GM11168 (cell line): ENCODE measurements around the gene NEDD4L.
"Not testable (repeated sequence)": the region's sequence is repeated elsewhere in the genome, so short reads cannot be mapped to it uniquely, and the experiment has no call there.

Experiments
- in situ Hi-C: fragments of 300-500 bp; cut with MboI; formaldehyde crosslinking; loops from one replicate; pipeline ENCODE4 v1.12.0; 2022; ENCODE audit warnings: low sequenced_read_pairs; ENCODE audit not compliant: unreplicated experiment

Gene NEDD4L

GRCh38 chr18:58373481-58373880 lies 329.5 kb downstream of the NEDD4L start:
- in situ Hi-C loops: no loop called here

GRCh38 chr18:58375051-58375450 lies 331.0 kb downstream of the NEDD4L start:
- in situ Hi-C loops: no loop called here

- in situ Hi-C loops: no loop called here
These were observed 334.7 kb downstream of the NEDD4L start for GRCh38 chr18:58378411-58379379.

GRCh38 chr18:58379443-58379842 lies 335.4 kb downstream of the NEDD4L start:
- in situ Hi-C loops: no loop called here

GRCh38 chr18:58380113-58380512 lies 336.1 kb downstream of the NEDD4L start:
- in situ Hi-C loops: not testable (repeated sequence)

GRCh38 chr18:58381676-58382411 lies 337.8 kb downstream of the NEDD4L start:
- in situ Hi-C loops: no loop called here

- in situ Hi-C loops: no loop called here
These were observed 338.4 kb downstream of the NEDD4L start for GRCh38 chr18:58382446-58382845.

GRCh38 chr18:58385472-58385871 lies 341.4 kb downstream of the NEDD4L start:
- in situ Hi-C loops: no loop called here

- in situ Hi-C loops: no loop called here
These were observed 342.8 kb downstream of the NEDD4L start for GRCh38 chr18:58386780-58387179.

GRCh38 chr18:58387716-58388115 lies 343.7 kb downstream of the NEDD4L start:
- in situ Hi-C loops: no loop called here

- in situ Hi-C loops: no loop called here
These were observed 344.7 kb downstream of the NEDD4L start for GRCh38 chr18:58388736-58389135.

GRCh38 chr18:58389745-58390144 lies 345.7 kb downstream of the NEDD4L start:
- in situ Hi-C loops: no loop called here

GRCh38 chr18:58390399-58390798 lies 346.4 kb downstream of the NEDD4L start:
- in situ Hi-C loops: no loop called here

GRCh38 chr18:58391231-58391825 lies 347.3 kb downstream of the NEDD4L start:
- in situ Hi-C loops: no loop called here

GRCh38 chr18:58391932-58392323 lies 347.9 kb downstream of the NEDD4L start:
- in situ Hi-C loops: no loop called here

- in situ Hi-C loops: no loop called here
These were observed 348.4 kb downstream of the NEDD4L start for GRCh38 chr18:58392324-58393000.

GRCh38 chr18:58393295-58393694 lies 349.3 kb downstream of the NEDD4L start:
- in situ Hi-C loops: no loop called here

GRCh38 chr18:58394046-58394445 lies 350.0 kb downstream of the NEDD4L start:
- in situ Hi-C loops: no loop called here

- in situ Hi-C loops: no loop called here
These were observed 350.8 kb downstream of the NEDD4L start for GRCh38 chr18:58394602-58395425.
